GM12801 (cell line): ENCODE results near the gene FAM78A.

Experiments used
- TF ChIP-seq, protein P1 (sequence below): IDR thresholded peaks from one replicate; pipeline ENCODE4 v1.5.1; 2011; ENCODE audit warnings: control low read depth; ENCODE audit not compliant: insufficient read length; ENCODE audit errors: extremely low read depth

Gene FAM78A

DNA sequence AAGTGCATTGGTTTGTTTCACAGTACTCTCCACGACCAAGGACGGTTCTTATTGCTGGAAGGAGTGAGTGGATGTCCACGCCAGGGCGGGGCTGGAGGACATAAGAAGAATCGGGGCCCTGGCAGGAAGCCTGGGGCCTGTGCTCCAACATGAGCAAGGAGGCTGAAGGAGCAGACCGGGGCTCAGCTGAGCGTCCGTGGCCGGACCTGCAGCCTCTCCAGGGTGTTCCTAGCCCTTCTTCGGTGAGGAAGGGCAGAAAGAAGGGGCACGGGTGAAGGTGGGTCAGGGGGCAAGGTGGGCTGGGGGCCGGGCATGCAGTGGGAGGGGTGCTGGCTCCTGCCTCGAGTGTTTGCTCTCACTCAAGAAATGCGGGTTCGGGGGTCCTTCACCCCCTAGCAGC is 18.1 kb downstream of the FAM78A start:
- TF ChIP-seq, protein P1, sequence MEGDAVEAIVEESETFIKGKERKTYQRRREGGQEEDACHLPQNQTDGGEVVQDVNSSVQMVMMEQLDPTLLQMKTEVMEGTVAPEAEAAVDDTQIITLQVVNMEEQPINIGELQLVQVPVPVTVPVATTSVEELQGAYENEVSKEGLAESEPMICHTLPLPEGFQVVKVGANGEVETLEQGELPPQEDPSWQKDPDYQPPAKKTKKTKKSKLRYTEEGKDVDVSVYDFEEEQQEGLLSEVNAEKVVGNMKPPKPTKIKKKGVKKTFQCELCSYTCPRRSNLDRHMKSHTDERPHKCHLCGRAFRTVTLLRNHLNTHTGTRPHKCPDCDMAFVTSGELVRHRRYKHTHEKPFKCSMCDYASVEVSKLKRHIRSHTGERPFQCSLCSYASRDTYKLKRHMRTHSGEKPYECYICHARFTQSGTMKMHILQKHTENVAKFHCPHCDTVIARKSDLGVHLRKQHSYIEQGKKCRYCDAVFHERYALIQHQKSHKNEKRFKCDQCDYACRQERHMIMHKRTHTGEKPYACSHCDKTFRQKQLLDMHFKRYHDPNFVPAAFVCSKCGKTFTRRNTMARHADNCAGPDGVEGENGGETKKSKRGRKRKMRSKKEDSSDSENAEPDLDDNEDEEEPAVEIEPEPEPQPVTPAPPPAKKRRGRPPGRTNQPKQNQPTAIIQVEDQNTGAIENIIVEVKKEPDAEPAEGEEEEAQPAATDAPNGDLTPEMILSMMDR: no peak

DNA sequence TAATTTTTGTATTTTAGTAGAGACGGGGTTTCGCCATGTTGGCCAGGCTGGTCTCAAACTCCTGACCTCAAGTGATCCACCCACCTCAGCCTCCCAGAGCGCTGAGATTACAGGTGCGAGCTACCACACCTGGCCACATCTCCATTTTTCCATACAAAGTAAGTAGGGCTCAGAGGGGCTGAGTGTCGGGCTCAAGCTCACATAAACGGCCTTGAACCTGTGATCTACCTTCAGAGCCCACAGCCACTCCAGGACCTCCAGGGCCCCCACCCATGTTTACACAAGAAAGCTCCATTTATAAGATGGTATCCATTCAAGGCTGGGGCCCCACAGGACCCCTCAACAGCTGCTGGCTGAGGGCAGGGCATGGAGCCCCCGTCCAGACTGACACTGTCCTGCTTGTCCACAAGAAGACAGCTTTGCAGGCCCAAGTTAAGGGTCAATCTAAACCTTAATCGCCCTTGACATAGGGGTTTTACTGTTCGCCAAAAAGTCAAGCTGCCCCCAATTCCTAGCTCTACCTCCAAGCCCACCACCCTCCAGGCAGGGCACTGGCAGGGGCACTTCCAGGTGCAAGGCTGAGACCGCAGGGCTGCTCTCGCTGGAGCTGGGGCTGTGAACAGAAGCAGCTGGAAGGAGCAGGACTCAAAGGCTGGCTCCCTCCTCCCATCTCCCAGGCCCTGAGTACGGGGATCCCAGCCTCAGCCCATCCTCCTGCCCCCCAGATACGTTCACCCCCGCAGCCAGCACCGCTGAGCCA is 18.9 kb downstream of the FAM78A start:
- TF ChIP-seq, protein P1: no peak

DNA sequence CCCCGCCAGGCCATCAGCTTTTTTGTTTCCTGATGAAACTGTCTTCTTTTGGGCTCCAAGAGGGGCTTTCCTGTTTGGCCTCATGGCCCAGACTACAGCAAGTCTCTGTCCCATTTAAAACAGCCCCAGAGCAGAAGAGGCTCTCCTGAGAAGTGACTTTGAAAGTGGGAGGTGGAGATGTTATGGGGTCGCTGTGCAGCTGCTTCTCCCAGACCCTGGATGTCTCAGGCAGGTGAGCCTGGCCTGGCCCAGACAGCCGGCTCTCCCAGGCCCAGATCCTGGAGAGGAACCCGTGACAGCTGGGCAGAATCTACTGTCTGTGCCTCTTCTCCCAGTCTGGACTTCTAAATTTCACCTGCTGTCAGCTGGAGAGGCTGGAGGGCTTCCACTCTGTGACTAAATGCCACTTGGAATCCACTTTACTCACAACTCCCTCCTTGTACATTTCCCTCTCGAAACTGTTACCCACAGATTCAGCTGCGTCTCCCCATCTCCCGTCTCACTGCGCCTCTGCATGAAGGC is 20.6 kb downstream of the FAM78A start:
- TF ChIP-seq, protein P1: no peak

DNA sequence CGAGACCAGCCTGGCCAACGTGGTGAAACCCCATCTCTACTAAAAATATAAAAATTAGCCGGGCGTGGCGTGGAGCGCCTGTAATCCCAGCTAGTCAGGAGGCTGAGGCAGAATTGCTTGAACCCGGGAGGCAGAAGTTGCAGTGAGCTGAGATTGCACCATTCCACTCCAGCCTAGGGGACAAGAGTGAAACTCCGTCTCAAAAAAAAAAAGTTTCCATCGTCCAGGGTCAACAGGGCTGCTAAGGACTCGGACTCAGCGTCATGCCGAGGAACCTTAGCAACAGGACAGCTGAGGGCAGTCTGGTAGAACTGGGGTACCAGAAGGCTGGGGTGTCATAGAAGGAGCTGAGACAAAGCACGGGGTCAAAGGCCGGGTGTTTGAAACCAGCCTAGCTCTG is 21.7 kb downstream of the FAM78A start:
- TF ChIP-seq, protein P1: no peak

DNA sequence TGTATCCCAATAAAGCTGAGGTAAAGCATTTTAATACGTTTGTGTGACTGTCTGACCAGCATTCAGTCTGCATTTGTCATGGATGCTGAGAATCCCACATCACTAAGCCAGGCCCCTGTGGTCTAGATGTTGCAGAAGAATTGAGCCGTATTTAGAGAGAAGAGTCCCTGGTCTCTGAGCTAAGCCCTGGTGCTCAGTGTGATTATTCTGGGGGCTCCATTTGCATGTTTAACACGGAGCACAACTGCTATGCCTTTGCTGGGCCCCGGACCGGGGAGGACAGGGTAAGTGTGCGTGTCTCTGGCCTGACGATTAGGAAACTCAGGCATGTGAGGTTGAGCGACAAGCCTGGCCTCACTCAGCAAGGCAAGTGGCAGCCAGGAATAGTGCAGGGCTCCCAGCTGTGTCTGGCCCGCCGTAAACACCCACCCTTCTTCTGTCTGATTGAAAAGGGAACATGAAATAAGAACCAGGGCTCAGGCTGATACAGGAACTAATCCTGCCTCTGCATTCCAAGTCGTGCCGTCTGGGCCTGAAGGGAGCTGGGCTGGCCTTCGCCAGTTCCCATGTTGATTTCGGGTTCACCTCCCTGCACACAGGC is 22.3 kb downstream of the FAM78A start:
- TF ChIP-seq, protein P1: no peak

DNA sequence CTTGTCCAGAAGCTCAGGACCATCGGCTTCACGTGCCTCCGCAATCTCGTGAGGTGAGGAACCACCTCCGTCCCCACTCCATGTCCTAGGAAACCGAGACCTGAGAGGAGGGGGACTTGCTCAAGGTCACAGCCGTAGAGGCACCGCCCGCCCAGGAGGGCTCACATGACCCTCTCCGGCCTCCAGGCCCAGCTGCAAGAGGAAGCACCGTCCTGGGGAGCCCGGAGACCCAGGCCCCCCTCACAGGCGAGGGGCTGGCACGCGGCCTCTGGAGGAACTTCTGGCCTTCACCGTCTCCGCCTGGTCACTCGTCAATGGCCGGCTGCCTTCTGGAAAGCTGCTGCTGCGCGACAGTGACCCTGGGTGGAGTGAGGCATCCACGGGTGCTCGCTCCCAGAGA is 24.2 kb downstream of the FAM78A start:
- TF ChIP-seq, protein P1: no peak

DNA sequence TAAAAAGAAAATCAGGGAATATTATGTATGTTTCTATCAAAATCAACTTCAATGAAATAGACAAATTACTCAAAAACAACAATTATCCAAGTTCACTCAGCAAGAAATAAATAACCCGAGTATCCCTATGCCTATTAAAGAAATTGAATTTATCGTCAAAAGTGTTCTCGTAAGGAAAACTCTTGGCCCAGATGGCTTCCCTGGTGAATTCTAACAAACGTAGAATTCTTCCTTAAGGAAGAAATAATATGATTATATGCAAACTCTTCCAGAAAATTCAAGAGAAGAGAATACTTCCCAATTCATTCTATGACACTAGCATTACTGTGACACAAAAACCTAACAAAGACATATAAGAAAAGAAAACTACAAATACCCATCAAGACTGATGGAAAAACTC is 29.7 kb downstream of the FAM78A start:
- TF ChIP-seq, protein P1: no peak
